ENCODE results near the gene MTUS2.
A peak's percentile ranks its signal among the peaks of the same experiment; 100 is the strongest.

- TF ChIP-seq CTCF (conservative IDR thresholded peaks at IDR 0.05; ENCODE audit: low read depth in 2 of 2) (peak in 1 of 2 experiments; percentile 64; a peak in 2 of 4 replicates), POLR2AphosphoS5 (IDR thresholded peaks at IDR 0.05; ENCODE audit: low read depth) (no peak), EZH2 (IDR thresholded peaks at IDR 0.05; ENCODE audit: low read depth, unreplicated experiment) (no peak), JUNB (IDR thresholded peaks at IDR 0.05; ENCODE audit: unreplicated experiment) (no peak), EZH2phosphoT487 (IDR thresholded peaks at IDR 0.05; ENCODE audit: unreplicated experiment) (no peak), ZNF331 (CRISPR knock-in tag; IDR thresholded peaks at IDR 0.05; ENCODE audit: low read depth) (no peak), REST (IDR thresholded peaks at IDR 0.05; ENCODE audit: unreplicated experiment) (no peak), ZNF114 (CRISPR knock-in tag; IDR thresholded peaks at IDR 0.05) (no peak), STAT1 (IDR thresholded peaks at IDR 0.05; ENCODE audit: unreplicated experiment) (no peak), ETS1 (IDR thresholded peaks at IDR 0.05) (no peak), CREB1 (CRISPR knock-in tag; IDR thresholded peaks at IDR 0.05; ENCODE audit: low read depth) (no peak)
These were observed 422 bp upstream of the MTUS2 start for GRCh38 chr13:28819735-28820098.
